Activated CD4-positive, alpha-beta T cell treated with anti-CD3 and anti-CD28 coated beads for 1 hour (primary cell): ENCODE results near the gene CLIP3.
A peak's percentile ranks its signal among the peaks of the same experiment; 100 is the strongest.
"Not testable (repeated sequence)": the region's sequence is repeated elsewhere in the genome, so short reads cannot be mapped to it uniquely, and the experiment has no call there.

Experiments used
- DNase-seq: peaks from one replicate; pipeline ENCODE4 v3.0.0-alpha.2; 2020

CLIP3 gene

DNA sequence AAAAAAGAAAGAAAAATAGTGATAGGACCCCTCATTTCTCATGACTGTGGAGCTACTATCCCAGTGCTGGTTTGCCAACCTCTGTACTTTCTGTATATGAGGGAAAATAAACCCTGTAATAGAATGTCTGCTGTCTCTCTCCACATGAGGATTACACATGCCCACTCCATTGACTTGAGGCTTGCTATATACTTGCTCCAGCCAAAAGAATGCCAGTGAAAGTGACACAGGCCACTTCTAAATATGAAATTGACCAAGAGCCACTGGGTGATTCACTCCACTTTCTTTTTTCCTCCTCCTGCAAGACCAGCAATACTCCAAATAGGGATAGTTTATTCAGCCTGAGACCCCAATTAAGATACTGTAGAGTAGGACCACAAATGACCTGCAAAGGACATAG lies 15.2 kb upstream of the CLIP3 start:
- no peak for DNase-seq

DNA sequence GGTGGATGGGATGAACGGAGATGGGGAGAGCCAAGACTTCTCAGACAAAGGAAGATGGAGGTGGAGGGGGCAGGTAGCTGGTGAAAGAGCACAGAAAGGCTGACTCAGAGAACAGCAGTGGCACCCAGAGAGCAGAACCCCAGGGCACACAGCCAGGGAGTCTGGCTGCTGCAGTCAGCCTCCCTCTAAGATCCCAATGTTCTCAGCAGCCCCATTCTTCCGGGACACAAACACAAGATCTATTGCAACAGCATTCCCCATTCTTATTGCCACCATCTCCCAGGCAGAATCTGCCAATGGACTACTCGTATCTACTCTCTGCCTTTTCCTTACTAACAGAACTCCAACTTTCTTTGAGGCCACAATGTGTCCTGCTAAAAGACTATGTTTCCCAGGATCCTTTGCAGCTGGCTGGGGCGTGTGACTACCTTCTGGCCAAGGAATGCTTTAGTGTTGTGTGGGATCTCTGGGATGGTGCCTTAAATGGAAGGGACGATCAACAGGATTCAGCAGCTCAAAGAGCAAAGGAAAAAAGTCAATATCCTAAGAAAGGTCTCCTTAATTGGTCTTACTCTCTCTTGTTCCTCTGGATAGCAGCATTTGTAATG lies 13.9 kb upstream of the CLIP3 start:
- DNase-seq = no peak

DNA sequence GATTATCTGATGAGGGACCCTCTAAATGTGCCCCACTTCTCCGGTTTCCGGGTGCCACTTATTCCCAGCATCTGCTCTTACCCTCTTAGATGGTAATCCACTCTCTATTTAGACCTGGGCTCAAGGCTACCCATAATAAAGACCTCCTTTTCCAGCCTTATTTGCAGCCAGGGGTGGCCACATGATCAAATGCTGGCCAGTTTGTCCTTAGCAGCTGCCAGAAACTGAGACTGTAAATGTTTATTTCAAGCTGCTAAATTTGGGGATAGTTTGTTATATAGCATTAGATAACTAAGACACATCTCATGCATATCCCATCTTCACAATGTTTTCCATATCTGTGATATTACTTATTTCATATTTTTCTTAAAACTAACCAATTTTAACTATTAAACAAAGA lies 11.3 kb upstream of the CLIP3 start:
- DNase-seq = no peak

DNA sequence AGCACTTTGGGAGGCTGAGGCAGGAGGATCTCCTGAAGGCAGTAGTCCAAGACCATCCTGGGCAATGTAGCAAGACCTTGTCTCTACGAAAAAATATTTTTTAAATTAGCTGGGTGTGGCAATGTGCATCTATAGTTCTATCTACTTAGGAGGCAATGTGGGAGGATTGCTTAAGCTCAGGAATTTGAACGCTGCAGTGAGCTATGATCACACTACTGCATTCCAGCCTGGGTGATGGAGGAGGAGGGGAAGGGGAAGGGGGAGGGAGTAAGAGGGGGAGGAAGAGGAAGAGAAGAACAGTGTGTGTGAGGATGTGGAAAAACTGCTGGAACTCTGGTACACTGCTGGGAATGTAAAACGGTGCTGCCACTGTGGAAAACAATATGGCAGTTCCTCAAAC lies 9.2 kb upstream of the CLIP3 start:
- no peak for DNase-seq

DNA sequence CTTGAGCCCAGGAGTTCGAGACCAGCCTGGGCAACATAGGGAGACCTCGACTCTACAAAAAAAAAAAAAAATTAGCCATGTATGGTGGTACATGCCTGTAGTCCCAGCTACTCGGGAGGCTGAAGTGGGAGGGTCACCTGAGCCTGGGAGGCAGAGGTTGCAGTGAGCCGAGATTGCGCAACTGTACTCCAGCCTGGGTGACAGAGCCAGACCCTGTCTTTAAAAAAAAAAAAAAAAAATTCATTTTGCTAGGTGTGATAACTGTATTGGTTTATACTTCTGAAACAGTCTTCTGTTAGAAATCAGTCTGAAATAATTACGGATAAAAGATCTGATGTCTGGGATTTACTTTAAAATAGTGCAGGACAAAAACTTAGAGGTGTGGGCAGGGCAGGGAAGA lies 8.4 kb upstream of the CLIP3 start:
- DNase-seq = not testable (repeated sequence)

DNA sequence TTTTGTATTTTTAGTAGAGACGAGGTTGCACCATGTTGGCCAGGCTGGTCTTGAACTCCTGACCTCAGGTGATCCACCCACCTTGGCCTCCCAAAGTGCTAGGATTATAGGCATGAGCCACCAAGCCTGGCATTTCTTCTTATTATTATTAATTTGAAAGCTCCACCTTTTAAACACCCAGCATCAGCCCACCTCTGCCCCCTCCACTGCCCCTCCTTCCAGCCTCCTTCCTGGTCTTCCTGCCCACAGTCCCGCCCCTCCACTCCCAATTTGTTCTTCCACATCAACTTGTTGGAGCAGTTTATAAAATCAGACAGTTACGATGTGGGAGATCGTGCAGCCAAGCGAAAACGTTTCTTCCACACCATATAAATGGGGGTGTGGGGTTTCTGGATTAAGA lies 7.8 kb upstream of the CLIP3 start:
- no peak for DNase-seq

DNA sequence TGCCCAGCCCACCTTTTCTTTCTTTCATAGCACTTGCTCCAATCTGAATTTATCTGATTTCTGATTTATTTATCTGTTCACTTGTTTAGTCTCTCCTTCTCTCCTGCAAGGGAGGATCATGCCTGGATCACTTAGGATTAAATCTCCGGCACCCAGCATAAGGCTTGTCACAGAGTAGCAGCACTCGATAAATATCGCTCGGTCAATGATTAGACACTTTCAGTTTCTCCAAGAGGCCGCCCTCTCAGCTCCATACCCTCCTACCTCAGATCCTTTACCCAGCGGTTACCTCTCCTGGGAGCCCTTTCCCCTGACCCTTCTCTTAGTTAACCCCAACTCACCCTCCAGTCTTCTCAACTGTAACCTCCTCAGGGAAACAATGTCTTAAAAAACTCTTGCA lies 1.4 kb downstream of the CLIP3 start:
- DNase-seq = no peak

DNA sequence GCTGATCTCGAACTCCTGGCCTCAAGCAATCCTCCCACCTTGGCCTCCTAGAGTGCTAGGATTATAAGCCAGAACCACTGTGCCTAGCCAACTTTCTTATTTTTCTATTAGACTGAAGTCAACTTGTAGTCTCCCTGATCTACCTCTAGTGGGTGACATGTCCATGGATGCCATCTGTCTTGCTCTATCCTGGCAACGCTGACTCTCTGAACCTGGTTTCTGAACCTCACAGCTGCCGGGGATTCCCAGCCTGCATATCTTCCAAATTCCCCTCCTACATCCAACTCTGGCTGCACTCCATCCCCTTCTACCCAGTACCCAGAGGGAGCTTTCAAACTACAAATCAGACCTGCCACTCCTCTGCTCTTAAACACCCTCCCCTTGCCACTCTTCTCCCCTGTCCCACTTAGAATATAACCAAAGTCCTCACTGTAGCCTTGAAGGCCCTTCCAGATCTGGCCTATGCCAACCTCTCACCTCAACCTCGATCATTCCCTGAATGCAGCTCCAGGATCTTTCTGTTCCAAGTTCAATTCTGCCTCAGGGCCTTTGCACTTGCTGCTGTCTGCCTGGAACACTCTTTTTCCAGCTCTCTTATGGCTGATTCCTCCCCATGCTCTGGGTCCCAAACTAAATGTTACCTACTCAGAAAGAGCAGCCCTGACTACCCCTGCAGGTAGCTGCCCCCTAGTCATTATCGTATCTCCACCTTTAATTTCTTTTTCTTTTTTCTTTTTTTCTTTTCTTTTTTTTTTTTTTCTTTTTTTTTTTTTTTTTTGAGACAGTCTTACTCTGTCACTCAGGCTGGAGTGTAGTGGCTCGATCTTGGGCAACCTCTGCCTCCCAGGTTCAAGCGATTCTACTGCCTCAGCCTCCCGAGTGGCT lies 2.2 kb downstream of the CLIP3 start:
- no peak for DNase-seq

DNA sequence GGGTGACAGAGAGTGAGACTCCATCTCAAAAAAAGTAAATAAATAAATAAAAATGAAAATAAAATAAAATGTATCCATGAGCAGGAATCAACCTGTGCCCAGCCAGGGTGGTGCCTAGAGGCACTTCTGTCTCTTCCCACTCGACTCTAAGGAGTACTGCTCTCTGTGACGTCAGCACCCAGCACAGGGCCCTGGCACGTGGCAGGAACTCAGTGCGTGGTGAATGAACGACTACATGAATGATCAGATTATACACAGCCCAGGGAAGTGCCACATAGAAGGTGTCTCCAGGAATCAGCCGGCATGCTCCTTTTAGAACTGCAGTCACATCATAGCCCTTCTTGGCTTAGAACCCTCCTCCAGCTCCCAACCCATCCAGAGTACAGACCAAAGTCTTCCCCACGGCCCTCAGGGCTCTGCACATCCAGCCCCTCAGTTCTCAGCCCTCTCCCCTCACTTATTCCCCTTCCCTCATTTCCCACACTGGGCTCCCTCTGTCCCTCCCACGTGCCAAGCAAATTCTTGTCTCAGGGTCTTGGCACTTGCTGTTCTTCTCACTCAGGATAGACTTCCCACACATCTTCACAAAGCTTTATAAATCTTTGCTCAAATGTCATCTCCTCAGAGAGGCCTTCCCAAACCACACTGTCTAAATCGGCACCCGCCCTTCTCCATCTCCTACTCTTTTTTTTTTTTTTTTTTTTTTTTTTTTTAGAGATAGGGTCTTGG lies 4.2 kb downstream of the CLIP3 start:
- DNase-seq = no peak

DNA sequence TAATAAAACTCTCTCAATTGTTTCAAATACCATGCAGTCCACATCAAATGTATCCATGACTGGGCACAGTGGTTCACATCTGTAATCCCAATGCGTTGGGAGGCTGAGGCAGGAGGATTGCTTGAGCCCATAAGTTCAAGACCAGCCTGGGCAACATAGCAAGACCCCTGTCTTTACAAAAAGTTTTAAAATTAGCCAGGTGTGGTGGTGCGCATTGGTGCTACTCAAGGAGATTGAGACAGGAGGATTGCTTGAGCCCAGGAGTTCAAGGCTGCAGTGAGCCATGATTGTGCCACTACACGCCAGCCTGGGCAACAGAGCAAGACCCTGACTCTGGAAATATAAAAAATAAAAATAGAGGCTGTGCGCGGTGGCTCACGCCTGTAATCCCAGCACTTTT lies 5.0 kb downstream of the CLIP3 start:
- DNase-seq = no peak

DNA sequence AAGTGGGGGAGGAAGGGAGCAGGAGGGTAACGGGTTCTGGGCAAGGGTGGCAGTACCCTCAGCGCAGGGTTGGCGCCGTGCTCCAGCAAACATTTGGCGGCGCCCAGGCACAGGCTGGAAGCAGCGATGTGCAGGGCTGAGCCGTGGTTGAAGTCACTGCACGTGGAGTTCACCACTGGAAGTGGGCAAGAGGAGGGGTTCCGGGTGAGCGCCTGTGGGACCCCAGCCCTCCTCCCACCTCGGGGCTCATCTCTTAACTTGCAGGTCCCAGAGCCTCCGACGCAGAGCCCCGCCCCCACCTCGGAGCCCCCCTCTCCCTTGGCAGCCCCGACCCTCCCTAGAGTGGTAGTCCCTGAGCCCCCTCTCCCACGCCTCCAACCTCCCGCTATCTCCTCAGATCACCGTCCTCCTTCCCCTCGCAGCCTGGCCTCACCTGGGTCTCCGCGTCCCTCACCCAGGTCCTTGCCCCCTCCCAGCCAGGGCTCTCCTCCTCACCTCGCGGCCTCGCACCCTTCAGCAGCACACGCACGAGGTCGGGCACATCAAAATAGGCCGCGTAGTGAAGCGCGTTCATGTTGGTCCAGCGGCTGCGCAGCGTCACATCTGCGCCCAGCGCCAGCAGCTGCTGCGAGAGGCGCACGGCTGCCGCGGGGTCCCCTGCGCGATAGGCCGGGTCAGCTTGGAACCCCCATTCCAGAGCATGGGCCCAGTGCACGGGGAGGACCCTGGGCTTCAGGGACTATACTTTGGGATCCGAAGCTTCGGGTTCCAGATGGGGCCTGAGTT lies 6.4 kb downstream of the CLIP3 start:
- no peak for DNase-seq

DNA sequence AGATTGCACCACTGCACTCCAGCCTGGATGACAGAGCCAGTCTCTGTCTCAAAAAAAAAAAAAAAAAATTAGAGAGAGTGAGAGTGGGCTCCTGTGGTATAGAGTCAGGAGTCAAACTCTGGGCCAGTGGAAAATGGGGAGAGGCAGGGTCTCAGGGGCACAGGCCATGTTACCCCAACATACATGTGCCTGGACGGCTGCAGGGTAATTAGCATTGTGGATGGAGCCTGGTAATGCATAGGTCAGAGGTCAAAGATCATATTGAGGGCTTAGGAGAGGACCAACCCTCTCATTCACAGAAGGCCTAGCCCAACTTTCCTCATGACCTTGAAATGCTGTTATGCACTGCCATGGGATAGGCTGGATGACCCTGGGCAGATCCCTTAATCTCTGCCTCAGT lies 7.1 kb downstream of the CLIP3 start:
- no peak for DNase-seq

DNA sequence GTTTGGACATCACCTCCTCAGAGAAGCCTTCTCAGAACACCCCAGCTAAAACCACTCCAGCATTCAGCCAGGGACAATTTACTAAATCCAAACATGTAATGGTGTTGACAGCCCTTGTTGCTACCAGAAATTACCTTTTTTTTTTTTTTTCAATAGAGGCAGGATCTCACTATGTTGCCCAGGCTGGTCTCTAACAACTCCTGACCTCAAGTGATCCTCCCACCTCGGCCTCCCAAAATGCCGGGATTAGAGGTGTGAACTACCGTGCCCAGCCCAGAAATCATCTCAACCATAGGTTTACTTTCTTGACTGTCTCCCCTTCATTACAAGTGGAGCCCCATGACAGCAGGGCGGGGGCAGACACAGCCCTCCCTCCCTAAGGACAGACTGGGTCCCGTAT lies 9.2 kb downstream of the CLIP3 start:
- no peak for DNase-seq

DNA sequence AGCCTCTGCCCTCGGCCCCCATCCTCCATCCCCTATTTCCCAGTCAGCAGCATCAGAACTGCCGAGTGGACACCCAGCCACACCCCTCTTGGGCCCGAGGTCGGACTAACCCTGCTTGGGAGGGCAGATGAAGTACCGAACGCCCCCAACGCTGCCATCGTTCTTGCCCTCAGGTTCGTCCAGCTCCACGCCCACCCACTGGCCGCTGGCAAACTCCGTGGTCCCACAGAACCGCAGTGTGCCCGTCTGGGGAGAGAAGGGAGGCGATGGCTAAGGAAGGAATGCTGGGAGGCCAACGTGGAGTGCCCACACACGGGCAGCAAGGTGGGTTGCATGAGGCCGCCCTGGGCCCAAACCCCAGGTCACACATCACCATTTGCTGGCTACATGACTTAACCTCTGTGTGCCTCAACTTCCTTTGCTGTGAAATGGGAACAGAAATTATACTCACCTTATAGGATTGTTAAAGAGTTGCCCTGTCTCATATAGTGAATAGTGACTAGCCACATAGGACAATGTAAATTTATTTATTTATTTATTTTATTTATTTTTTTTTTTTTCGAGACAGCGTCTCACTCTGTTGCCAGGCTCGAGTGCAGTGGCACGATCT lies 13.5 kb downstream of the CLIP3 start:
- DNase-seq = no peak

DNA sequence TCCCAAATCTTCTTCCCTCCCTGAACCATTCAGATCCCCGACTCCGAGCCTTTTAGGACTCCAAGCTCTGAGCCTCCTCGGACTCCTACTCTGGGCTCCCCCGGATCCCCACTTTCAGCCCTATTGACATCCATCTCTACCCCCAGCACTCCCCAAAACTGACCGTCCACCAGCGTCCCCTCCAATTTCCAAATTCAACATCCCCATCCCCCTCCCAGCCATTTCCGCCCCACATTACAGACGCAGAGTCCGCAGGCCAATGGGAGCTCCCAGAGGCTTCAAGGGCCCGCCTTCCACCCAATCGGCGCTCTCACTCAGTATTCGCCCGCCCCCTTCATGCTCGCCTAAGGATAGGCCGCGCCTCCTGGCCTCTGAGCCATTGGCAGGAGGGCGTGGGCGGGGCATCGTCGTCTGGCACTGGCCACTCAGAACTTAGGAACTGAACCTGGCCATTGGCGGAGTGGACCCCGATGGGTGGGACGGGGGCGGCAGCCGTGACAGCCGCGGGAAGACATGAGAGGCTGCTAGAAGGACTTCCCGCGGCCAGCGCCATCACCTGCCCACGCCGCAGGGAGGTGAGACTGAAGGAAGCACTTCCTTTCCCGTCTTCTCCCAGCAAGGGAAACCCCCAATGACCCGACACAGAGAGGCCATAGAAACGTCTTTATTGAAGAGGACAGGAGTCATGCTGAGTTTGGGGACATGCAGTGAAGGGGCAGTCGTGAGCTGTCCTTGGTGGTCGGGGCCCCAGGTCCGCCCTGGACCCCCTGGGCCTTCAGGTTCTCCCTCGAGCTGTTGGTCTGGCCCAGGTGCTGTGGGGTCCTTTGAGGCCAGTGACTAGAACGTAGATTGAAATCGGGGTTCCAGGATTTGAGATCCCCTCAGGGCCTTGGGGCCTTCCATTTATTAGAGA lies 18.4 kb downstream of the CLIP3 start, which contains the start of gene ALKBH6:
ALKBH6 (minus strand) TSS at position 202 of the 913 bp plus-strand sequence. CDS start 816 bp downstream, outside the sequence.
- DNase-seq = peak; percentile 98

DNA sequence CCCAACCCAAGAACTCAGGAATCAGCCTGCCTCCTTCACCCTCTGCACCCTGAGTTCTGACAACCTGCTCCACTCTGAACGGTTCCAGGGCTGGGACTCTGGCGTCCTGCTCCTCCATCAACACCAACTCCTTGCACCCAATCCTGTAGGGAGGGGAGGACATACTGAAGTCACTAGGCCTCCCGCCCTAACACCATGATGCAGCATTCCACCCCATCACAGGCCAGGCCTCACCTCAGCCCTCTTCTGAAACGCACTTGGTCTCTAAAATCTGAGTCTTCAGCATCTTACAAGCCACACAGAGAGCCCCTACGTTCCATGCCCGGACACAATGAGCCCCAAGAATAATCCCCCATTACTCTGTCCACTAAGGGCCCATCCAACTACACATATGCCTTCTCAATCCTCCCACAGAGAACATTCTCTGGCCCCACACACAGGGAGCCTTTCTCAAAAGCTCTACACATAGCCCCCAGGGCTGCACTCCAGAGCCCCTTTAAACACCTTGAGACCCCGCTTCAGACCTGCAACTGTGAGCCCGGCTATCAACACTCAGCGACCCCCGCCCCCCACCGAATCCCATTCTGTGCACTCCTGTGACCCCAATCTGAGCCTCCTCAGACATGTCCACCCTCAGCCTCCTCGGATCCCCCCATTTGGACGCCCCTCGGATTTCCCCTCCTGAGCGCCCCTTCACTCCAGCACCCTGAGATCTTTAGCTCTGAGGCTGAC lies 19.2 kb downstream of the CLIP3 start:
- DNase-seq = no peak

DNA sequence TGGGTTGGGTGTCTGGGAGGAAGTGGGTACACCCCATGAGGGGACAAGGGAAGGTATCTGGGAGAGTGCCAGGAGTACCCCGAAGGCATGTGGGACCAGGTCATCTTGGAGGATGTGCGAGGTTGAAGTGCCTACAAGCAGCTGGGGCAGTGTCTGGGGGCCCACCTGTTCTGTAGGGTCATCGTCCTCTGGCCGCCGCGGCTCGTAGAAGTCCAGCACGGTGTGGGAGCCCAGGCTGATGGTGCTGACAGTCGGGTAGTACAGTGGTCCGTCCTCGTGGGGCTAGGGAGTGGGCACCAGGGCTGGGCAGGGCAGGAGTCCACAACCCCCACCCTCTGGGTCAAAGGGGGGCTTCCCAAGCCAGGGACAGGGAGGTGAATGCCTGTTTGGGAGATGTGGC lies 22.3 kb downstream of the CLIP3 start:
- DNase-seq = no peak

DNA sequence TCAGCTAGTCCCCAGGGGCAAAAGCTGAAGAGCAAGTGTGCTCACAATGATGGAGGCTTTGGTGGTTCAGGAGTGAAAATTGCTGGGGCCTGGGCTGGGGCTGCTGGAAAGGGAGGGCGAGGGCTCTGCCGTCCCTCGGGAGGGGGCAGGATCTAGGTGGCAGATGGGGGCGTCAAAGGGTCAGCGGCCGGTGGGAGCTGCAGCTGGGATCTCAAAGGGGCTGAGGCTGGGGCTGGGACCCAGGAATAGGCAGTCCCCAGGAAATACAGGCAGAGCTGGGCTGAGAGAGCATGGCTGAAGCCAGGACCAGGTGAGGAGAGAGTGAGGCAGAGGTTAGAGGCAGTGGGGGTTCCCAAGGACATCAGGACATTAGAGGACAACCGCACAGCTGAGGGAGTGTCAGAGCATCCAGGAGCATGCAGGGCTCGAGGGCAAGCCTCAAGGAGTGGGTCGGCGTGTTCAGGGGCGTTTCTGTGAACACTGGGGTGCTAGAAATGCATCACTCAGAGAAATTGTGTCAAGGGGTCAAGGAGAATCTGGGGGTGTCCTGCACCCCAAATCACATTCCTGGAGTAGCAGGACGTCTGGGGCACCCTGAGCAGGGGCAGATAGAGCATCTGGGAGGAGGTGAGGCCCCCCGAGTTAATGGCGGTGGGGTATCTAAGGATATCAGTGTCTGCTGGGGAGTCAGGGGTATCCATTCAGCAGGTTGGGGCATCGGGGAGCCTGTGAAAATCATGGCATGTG lies 22.9 kb downstream of the CLIP3 start:
- DNase-seq = no peak

DNA sequence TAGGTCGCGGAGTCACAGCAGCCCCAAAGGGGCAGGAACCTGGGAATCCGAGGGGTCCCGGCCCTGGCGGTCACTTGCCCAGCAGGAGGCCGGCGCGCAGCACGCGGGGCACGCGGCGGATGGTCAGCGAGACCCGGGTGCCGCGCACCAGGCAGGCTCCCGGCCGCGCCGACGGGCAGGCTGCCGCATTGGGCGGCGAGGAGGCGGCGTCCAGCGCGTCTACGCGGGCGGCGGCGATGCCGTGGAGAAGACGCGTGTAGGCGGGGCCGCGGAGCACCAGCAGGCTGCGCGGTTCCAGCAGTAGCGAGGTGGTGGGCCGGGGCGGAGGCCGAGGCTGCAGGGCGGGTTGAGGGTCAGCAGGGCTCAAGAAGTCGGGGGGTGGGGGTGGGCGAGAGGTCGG lies 23.5 kb downstream of the CLIP3 start:
- no peak for DNase-seq
